Measurements from ENCODE around the gene NSMCE1.
"Not testable (repeated sequence)": the region's sequence is repeated elsewhere in the genome, so short reads cannot be mapped to it uniquely, and the experiment has no call there.

Gene NSMCE1

GRCh38 chr16:27265982-27266381 lies 2.6 kb downstream of the NSMCE1 start:
- TF ChIP-seq CTCF (IDR thresholded peaks at IDR 0.05; ENCODE audit: low read depth, low read length), result no peak
- no peak overlapping the region for H3K4me3 ChIP-seq (ENCODE audit: low read depth, low read length)

- H3K4me3 ChIP-seq (ENCODE audit: low read depth, low read length), result no peak overlapping the region
- no peak for TF ChIP-seq CTCF (IDR thresholded peaks at IDR 0.05; ENCODE audit: low read depth, low read length)
These were observed 4.4 kb downstream of the NSMCE1 start for GRCh38 chr16:27264151-27264550.

GRCh38 chr16:27262904-27263423 lies 5.6 kb downstream of the NSMCE1 start:
- not testable (repeated sequence) for H3K4me3 ChIP-seq (ENCODE audit: low read depth, low read length)

- TF ChIP-seq CTCF (IDR thresholded peaks at IDR 0.05; ENCODE audit: low read depth, low read length), result no peak
- H3K4me3 ChIP-seq (ENCODE audit: low read depth, low read length), result no peak overlapping the region
These were observed 8.9 kb downstream of the NSMCE1 start for GRCh38 chr16:27259710-27260109.

GRCh38 chr16:27258241-27258734 lies 10.3 kb downstream of the NSMCE1 start:
- no peak for TF ChIP-seq CTCF (IDR thresholded peaks at IDR 0.05; ENCODE audit: low read depth, low read length)
- no peak overlapping the region for H3K4me3 ChIP-seq (ENCODE audit: low read depth, low read length)

GRCh38 chr16:27257271-27257670 lies 11.3 kb downstream of the NSMCE1 start:
- H3K4me3 ChIP-seq (ENCODE audit: low read depth, low read length), result no peak overlapping the region
- TF ChIP-seq CTCF (IDR thresholded peaks at IDR 0.05; ENCODE audit: low read depth, low read length), result no peak

GRCh38 chr16:27256861-27257260 lies 11.7 kb downstream of the NSMCE1 start:
- TF ChIP-seq CTCF (IDR thresholded peaks at IDR 0.05; ENCODE audit: low read depth, low read length), result no peak
- H3K4me3 ChIP-seq (ENCODE audit: low read depth, low read length), result no peak overlapping the region

- H3K4me3 ChIP-seq (ENCODE audit: low read depth, low read length), result no peak overlapping the region
- TF ChIP-seq CTCF (IDR thresholded peaks at IDR 0.05; ENCODE audit: low read depth, low read length), result no peak
These were observed 14.2 kb downstream of the NSMCE1 start for GRCh38 chr16:27254262-27254811.

All from WI38 (cell line).